NCI-H1694 treated with DMSO at 0.1 percent for 48 hours (cell line): ENCODE results near the gene INSR.
"Not testable (repeated sequence)": the region's sequence is repeated elsewhere in the genome, so short reads cannot be mapped to it uniquely, and the experiment has no call there.

Experiments used
- DNase-seq: peaks from one replicate; lab custom pipeline; 2025; lab: John Stamatoyannopoulos, UW

The INSR gene

GRCh38 chr19:7224209-7224686, 70.0 kb downstream of the INSR start:
- DNase-seq: no peak

- no peak for DNase-seq
These were observed 70.8 kb downstream of the INSR start for GRCh38 chr19:7223429-7223828.

- no peak for DNase-seq
These were observed 75.2 kb downstream of the INSR start for GRCh38 chr19:7219056-7219455.

GRCh38 chr19:7217861-7218260, 76.4 kb downstream of the INSR start:
- no peak for DNase-seq

GRCh38 chr19:7216373-7216902, 77.8 kb downstream of the INSR start:
- DNase-seq: no peak

GRCh38 chr19:7215176-7215575, 79.0 kb downstream of the INSR start:
- DNase-seq: no peak

- DNase-seq: no peak
These were observed 79.7 kb downstream of the INSR start for GRCh38 chr19:7214324-7215089.

- no peak for DNase-seq
These were observed 80.4 kb downstream of the INSR start for GRCh38 chr19:7213628-7214323.

- no peak for DNase-seq
These were observed 82.8 kb downstream of the INSR start for GRCh38 chr19:7211191-7211951.

GRCh38 chr19:7210359-7210758, 83.9 kb downstream of the INSR start:
- DNase-seq: no peak

GRCh38 chr19:7209597-7210325, 84.5 kb downstream of the INSR start:
- not testable (repeated sequence) for DNase-seq

- not testable (repeated sequence) for DNase-seq
These were observed 85.2 kb downstream of the INSR start for GRCh38 chr19:7209036-7209435.

- no peak for DNase-seq
These were observed 90.9 kb downstream of the INSR start for GRCh38 chr19:7203332-7203731.

GRCh38 chr19:7202888-7203287, 91.3 kb downstream of the INSR start:
- no peak for DNase-seq

- DNase-seq: no peak
These were observed 93.5 kb downstream of the INSR start for GRCh38 chr19:7200736-7201135.

- DNase-seq: no peak
These were observed 94.3 kb downstream of the INSR start for GRCh38 chr19:7199613-7200533.

GRCh38 chr19:7197760-7198696, 96.2 kb downstream of the INSR start:
- DNase-seq: peak; percentile 60

- DNase-seq: peak; percentile 34
These were observed 97.0 kb downstream of the INSR start for GRCh38 chr19:7197119-7197759.

GRCh38 chr19:7196763-7197118, 97.5 kb downstream of the INSR start:
- no peak for DNase-seq
